Measurements from ENCODE around the gene GPC1.

Gene GPC1

GRCh38 chr2:240459401-240460252 lies 24.2 kb downstream of the GPC1 start:
- FAIRE-seq (no peak), DNase-seq (ENCODE audit: insufficient read length, low spot score) (no peak)
- no peak for TF ChIP-seq CTCF (IDR thresholded peaks at IDR 0.05; ENCODE audit: insufficient read depth, missing control alignments)

GRCh38 chr2:240460253-240460711 lies 24.8 kb downstream of the GPC1 start:
- TF ChIP-seq CTCF (IDR thresholded peaks at IDR 0.05; ENCODE audit: insufficient read depth, missing control alignments) = no peak
- no peak for FAIRE-seq
- no peak for DNase-seq (ENCODE audit: insufficient read length, low spot score)

GRCh38 chr2:240460781-240461431 lies 25.4 kb downstream of the GPC1 start:
- DNase-seq (ENCODE audit: insufficient read length, low spot score) = no peak
- no peak for FAIRE-seq
- no peak for TF ChIP-seq CTCF (IDR thresholded peaks at IDR 0.05; ENCODE audit: insufficient read depth, missing control alignments)

- FAIRE-seq (no peak), DNase-seq (ENCODE audit: insufficient read length, low spot score) (no peak)
- TF ChIP-seq CTCF (IDR thresholded peaks at IDR 0.05; ENCODE audit: insufficient read depth, missing control alignments) = no peak
Measured at GRCh38 chr2:240461471-240462072, 26.1 kb downstream of the GPC1 start.

- FAIRE-seq (no peak), DNase-seq (ENCODE audit: insufficient read length, low spot score) (no peak)
- no peak for TF ChIP-seq CTCF (IDR thresholded peaks at IDR 0.05; ENCODE audit: insufficient read depth, missing control alignments)
Measured at GRCh38 chr2:240462073-240462706, 26.7 kb downstream of the GPC1 start.

- FAIRE-seq = no peak
- TF ChIP-seq CTCF (IDR thresholded peaks at IDR 0.05; ENCODE audit: insufficient read depth, missing control alignments) = no peak
- DNase-seq (ENCODE audit: insufficient read length, low spot score) = no peak
Measured at GRCh38 chr2:240462707-240463273, 27.3 kb downstream of the GPC1 start.

All from D721Med (cell line).